GM23338 (cell line): Measurements from ENCODE around the gene NFIB.

Experiments used
- CREB1 ChIP-seq: fragments of 250-450 bp; sonication (Bioruptor Pico); IDR thresholded peaks from 2 replicates; pipeline ENCODE4 v1.5.0; 2020; ENCODE audit warnings: low read depth, mild to moderate bottlenecking, moderate library complexity
- CTCF ChIP-seq, 2 experiments: fragments of 200-600 bp in 1 of 2; sonication (generic) in 1 of 2; conservative IDR thresholded peaks; 2 replicates each; pipeline versions ENCODE4 v1.5.1 to v1.6.1; 2016 to 2017; ENCODE audit warnings: antibody characterized with exemption in 2 of 2, low read depth in 2 of 2, mild to moderate bottlenecking in 2 of 2, moderate library complexity in 1 of 2
- EZH2 ChIP-seq: fragments of 200-600 bp; sonication (generic); IDR thresholded peaks from one replicate; pipeline ENCODE4 v1.8.0; 2017; ENCODE audit warnings: antibody characterized with exemption, mild to moderate bottlenecking, low read depth; ENCODE audit not compliant: unreplicated experiment
- EZH2phosphoT487 ChIP-seq: fragments of 200-600 bp; sonication (generic); IDR thresholded peaks from one replicate; pipeline ENCODE4 v1.8.1; 2018; ENCODE audit warnings: antibody characterized with exemption; ENCODE audit not compliant: unreplicated experiment
- POLR2AphosphoS5 ChIP-seq: IDR thresholded peaks from 2 replicates; pipeline ENCODE4 v1.6.1; 2016; ENCODE audit warnings: antibody characterized with exemption, low read depth
- REST ChIP-seq: IDR thresholded peaks from one replicate; pipeline ENCODE4 v1.6.1; 2018; ENCODE audit warnings: antibody characterized with exemption; ENCODE audit not compliant: unreplicated experiment
- ZNF114 ChIP-seq: fragments of 250-450 bp; sonication (Bioruptor Pico); IDR thresholded peaks from 2 replicates; pipeline ENCODE4 v1.5.0; 2020; ENCODE audit warnings: mild to moderate bottlenecking, moderate library complexity
- ZNF331 ChIP-seq: fragments of 250-450 bp; sonication (Bioruptor Pico); IDR thresholded peaks from 2 replicates; pipeline ENCODE4 v1.5.0; 2020; ENCODE audit warnings: low read depth, mild to moderate bottlenecking, moderate library complexity

DNA sequence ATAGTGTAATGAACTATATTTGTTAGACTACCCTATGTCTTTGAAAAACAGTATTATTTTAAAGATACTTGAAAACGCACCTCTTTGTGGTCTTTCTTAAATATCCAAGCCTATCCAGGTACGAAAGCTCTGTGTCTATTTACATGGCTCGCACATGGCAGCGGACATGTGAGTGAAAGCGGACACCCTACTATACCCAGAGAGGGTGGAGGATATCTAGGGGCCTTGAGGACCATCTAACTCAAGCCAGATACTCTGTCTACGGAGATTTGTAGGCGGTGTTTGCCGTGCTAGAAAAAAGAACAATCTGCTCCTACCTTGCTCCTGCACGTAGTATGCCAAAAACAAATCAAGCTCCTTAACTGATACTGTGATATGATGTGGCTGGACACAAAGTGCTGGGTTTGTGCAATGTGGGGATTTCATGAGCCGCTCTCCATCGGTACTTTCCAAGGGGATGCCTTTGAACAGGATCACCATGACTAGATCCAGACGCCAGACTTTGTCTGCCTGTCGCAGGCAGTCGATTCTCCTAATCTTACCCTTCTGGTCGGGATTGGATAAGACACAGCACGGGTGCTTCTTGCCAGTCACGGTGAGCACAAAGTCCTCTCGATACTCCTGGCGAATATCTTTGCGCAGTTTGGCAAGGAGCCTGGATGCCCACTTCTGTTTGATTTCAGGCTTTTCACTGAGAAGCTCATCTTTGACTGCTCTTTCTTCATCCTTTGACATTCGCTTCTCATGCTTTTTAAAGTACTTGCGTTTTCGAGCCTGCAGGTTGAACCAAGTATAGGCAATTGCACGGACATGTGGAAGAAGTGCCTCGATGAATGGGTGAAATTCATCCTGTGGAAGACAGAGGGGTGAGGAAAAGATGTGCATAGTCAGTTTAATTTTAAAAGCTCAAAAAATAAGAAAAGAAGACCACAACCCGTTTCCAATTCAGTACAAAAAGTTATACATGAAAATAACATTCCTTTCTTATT, 7.0 kb downstream of the NFIB start:
- TF ChIP-seq CTCF (conservative IDR thresholded peaks at IDR 0.05; ENCODE audit: low read depth in 2 of 2) (no peak), CREB1 (CRISPR knock-in tag) (no peak), EZH2 (no peak), ZNF114 (CRISPR knock-in tag) (no peak), EZH2phosphoT487 (no peak), POLR2AphosphoS5 (no peak), ZNF331 (no peak), REST (no peak)
